Natural killer cell (primary cell): ENCODE data around the gene CTXN2. TPM values are rescaled to one million over a fixed set of nuclear protein-coding genes. Genes with fewer than 3 reads are reported as not detected.

Experiments
- ATAC-seq, 3 donors: fragments of 150-1000 bp in 2 of 3; fragments of 200-7000 bp in 1 of 3; cut with Tn5 transposase; 1 replicate in 1 of 3; 2 replicates in 2 of 3; pipeline ENCODE4 v1.10.0; 2021; ENCODE audit warnings: mild to moderate bottlenecking in 2 of 3, moderate library complexity in 2 of 3
- DNase-seq, 2 donors: peaks; one replicate each; pipeline versions ENCODE4 v3.0.0 to v3.0.0-alpha.2; 2013 to 2021; ENCODE audit warnings: mixed read lengths in 1 of 2
- H3K27ac ChIP-seq: one replicate; pipeline ENCODE4 v1.5.1; 2013; ENCODE audit warnings: mild to moderate bottlenecking, low read length
- H3K27me3 ChIP-seq: one replicate; pipeline ENCODE4 v1.6.1; 2013; ENCODE audit warnings: low read length; ENCODE audit not compliant: control insufficient read depth, insufficient read depth
- H3K36me3 ChIP-seq: one replicate; pipeline ENCODE4 v1.6.1; 2013; ENCODE audit warnings: low read length; ENCODE audit not compliant: control insufficient read depth, insufficient read depth
- H3K4me1 ChIP-seq: one replicate; pipeline ENCODE4 v1.6.1; 2013; ENCODE audit warnings: low read length; ENCODE audit not compliant: control insufficient read depth, insufficient read depth
- H3K4me3 ChIP-seq: one replicate; pipeline ENCODE4 v1.5.1; 2013; ENCODE audit warnings: low read length
- H3K9me3 ChIP-seq: one replicate; pipeline ENCODE4 v1.6.1; 2013; ENCODE audit warnings: low read length; ENCODE audit not compliant: control insufficient read depth, insufficient read depth
- H3K27ac Mint-ChIP-seq, 2 donors: one replicate each; pipeline ENCODE4 v1.8.0; 2022; ENCODE audit warnings: mild to moderate bottlenecking in 2 of 2, mixed read lengths in 2 of 2, moderate library complexity in 1 of 2
- H3K27me3 Mint-ChIP-seq, 2 donors: one replicate each; pipeline ENCODE4 v1.8.0; 2022; ENCODE audit warnings: low read depth in 2 of 2, mixed read lengths in 2 of 2
- H3K36me3 Mint-ChIP-seq: one replicate; pipeline ENCODE4 v1.8.0; 2022; ENCODE audit warnings: mixed read lengths
- H3K4me1 Mint-ChIP-seq, 2 donors: one replicate each; pipeline ENCODE4 v1.8.0; 2022; ENCODE audit warnings: mixed read lengths in 2 of 2
- H3K4me3 Mint-ChIP-seq: one replicate; pipeline ENCODE4 v1.8.0; 2022; ENCODE audit warnings: mild to moderate bottlenecking, moderate library complexity, mixed read lengths
- H3K9me3 Mint-ChIP-seq, 2 donors: one replicate each; pipeline ENCODE4 v1.8.0; 2022; ENCODE audit warnings: mixed read lengths in 2 of 2
- WGBS: methylation state at CpG from one replicate; pipeline ENCODE4 v1.1.7; 2013; ENCODE audit warnings: missing lambda C conversion rate; ENCODE audit not compliant: insufficient coverage; 5-methylcytosine and 5-hydroxymethylcytosine counted together
- intact Hi-C: fragments of 100-400 bp; cut with micrococcal nuclease; formaldehyde crosslinking; loops from one replicate; pipeline ENCODE4 v1.14.2; 2022
- total RNA-seq, 4 donors: library from RNA; stranded (reverse); fragments of 120-200 nt in 1 of 4; gene quantifications; one replicate each; pipeline versions ENCODE4 v1.2.3 to v1.2.4, GENCODE V29; 2013 to 2022
- TF ChIP-seq, protein P1 (sequence below): fragments of 200-600 bp; IDR thresholded peaks from one replicate; pipeline ENCODE4 v1.8.0; 2022; ENCODE audit warnings: antibody characterized with exemption

Gene CTXN2
- total RNA-seq, 3 donors from 2014 or later (not counting 1 experiment from before 2014, with no cell fraction given): not detected

DNA sequence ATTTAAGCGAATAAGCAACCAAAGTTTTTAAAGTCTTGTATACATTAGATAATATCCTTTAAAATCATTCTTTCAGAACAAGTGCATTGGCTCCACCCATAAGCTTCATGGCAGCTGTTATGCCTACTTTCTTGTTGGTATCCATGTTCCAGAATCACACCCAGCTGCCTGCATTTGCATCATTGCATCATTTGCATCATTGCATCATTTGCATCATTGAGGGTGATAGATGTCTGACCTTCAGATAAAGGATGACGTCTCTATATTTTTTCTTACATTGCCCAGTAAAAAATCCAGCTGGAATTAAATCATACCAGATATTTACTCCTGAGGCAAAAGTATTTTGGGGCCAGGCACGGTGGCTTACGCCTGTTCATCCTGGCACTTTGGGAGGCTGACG lies 56.9 kb downstream of the CTXN2 start:
- H3K4me1 ChIP-seq: no peaks in the 10 kb centered on the region
- intact Hi-C loops: no loop called here
- no peak overlapping the region for H3K4me3 ChIP-seq
- ATAC-seq (no peak), DNase-seq (no peak)
- 91% methylated on average over 5 of the region's 5 CpGs for WGBS
- no peak overlapping the region for H3K27ac Mint-ChIP-seq
- H3K27me3 Mint-ChIP-seq: peaks cover 3 to 18% of the 10 kb centered on the region in 2 donors
- no peak overlapping the region for H3K4me3 Mint-ChIP-seq
- TF ChIP-seq, protein P1, sequence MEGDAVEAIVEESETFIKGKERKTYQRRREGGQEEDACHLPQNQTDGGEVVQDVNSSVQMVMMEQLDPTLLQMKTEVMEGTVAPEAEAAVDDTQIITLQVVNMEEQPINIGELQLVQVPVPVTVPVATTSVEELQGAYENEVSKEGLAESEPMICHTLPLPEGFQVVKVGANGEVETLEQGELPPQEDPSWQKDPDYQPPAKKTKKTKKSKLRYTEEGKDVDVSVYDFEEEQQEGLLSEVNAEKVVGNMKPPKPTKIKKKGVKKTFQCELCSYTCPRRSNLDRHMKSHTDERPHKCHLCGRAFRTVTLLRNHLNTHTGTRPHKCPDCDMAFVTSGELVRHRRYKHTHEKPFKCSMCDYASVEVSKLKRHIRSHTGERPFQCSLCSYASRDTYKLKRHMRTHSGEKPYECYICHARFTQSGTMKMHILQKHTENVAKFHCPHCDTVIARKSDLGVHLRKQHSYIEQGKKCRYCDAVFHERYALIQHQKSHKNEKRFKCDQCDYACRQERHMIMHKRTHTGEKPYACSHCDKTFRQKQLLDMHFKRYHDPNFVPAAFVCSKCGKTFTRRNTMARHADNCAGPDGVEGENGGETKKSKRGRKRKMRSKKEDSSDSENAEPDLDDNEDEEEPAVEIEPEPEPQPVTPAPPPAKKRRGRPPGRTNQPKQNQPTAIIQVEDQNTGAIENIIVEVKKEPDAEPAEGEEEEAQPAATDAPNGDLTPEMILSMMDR: no peak
- no peak overlapping the region for H3K27ac ChIP-seq
- no peaks in the 10 kb centered on the region for H3K27me3 ChIP-seq
- H3K9me3 ChIP-seq: no peaks in the 10 kb centered on the region
- H3K36me3 Mint-ChIP-seq: no peaks in the 10 kb centered on the region
- no peaks in the 10 kb centered on the region for H3K36me3 ChIP-seq
- no peaks in the 10 kb centered on the region for H3K4me1 Mint-ChIP-seq
- H3K9me3 Mint-ChIP-seq: no peaks in the 10 kb centered on the region

DNA sequence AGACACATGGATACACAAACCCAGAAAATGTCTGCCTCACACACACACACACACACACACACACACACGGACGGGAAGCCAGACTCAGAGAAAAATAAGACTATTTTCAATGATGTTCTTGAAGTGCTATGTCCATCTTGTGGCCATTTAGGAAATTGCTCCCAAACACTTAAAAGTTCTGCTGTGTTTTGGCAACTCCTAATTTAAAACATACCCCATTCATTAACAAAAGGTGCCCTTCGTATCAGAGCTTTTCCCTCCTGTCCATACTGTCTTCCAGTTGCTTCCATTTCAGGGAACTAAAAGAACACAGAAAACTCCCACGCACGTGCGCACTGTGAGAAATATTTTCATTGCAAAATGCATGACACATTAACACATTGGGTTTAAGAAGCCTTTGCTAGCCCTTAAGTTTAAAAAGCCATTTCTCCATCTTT lies 59.2 kb downstream of the CTXN2 start:
- H3K27ac Mint-ChIP-seq: no peak overlapping the region
- H3K36me3 Mint-ChIP-seq: no peaks in the 10 kb centered on the region
- WGBS: 45% methylated on average over 6 of the region's 6 CpGs
- H3K9me3 ChIP-seq: no peaks in the 10 kb centered on the region
- no peaks in the 10 kb centered on the region for H3K4me1 Mint-ChIP-seq
- intact Hi-C loops: no loop called here
- no peaks in the 10 kb centered on the region for H3K9me3 Mint-ChIP-seq
- no peaks in the 10 kb centered on the region for H3K36me3 ChIP-seq
- TF ChIP-seq, protein P1: no peak
- no peak overlapping the region for H3K4me3 Mint-ChIP-seq
- no peak for ATAC-seq
- H3K27me3 Mint-ChIP-seq: peaks cover 5 to 24% of the 10 kb centered on the region in 2 donors
- no peak overlapping the region for H3K4me3 ChIP-seq
- no peaks in the 10 kb centered on the region for H3K27me3 ChIP-seq
- no peak overlapping the region for H3K27ac ChIP-seq
- DNase-seq: peak in 1 of 2 donors; percentile 36
- H3K4me1 ChIP-seq: no peaks in the 10 kb centered on the region

DNA sequence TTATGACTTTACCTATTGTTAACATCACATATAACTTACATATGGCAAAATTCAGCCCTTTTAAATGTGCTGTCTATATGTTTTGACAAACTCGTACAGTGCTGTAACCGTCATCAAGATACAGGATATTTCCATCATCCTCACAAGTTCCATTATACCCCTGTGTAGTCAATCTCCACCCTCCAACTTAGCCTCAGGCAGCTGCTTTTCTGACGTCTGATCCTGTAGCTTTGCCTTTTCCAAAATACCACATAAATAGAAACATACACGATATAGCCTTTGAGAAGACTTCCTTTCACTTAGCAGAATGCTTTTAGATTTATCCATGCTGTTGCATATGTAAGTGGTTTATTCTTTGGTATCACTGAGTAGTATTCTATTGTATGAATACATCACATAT lies 61.7 kb downstream of the CTXN2 start:
- TF ChIP-seq, protein P1: no peak
- no peaks in the 10 kb centered on the region for H3K9me3 ChIP-seq
- H3K4me3 Mint-ChIP-seq: no peak overlapping the region
- H3K27ac ChIP-seq: no peak overlapping the region
- H3K27ac Mint-ChIP-seq: no peak overlapping the region
- ATAC-seq (no peak), DNase-seq (no peak)
- no peaks in the 10 kb centered on the region for H3K9me3 Mint-ChIP-seq
- no peaks in the 10 kb centered on the region for H3K4me1 Mint-ChIP-seq
- H3K4me3 ChIP-seq: no peak overlapping the region
- H3K27me3 Mint-ChIP-seq: peaks cover 5 to 19% of the 10 kb centered on the region in 2 donors
- H3K36me3 Mint-ChIP-seq: no peaks in the 10 kb centered on the region
- H3K4me1 ChIP-seq: no peaks in the 10 kb centered on the region
- intact Hi-C loops: no loop called here
- no peaks in the 10 kb centered on the region for H3K36me3 ChIP-seq
- WGBS: 76% methylated on average over 3 of the region's 4 CpGs
- no peaks in the 10 kb centered on the region for H3K27me3 ChIP-seq

Other genes starting within 250 kb of the CTXN2 start
- not detected for gene SLC24A5, start 70.7 kb upstream of the CTXN2 start, total RNA-seq
- 10 to 100 TPM in 2 of 3 donors, 1 to 10 TPM in 1; 9.0 to 12.5 (median 10.7) TPM for gene MYEF2, start 13.4 kb upstream of the CTXN2 start, total RNA-seq
- gene SLC12A1, start 14.6 kb downstream of the CTXN2 start, total RNA-seq: not detected
- gene DUT, start 139.8 kb downstream of the CTXN2 start, total RNA-seq: 10 to 100 TPM; 34.4 to 48.3 (median 44.8) TPM